Measurements from ENCODE around the gene SAG.

DNA sequence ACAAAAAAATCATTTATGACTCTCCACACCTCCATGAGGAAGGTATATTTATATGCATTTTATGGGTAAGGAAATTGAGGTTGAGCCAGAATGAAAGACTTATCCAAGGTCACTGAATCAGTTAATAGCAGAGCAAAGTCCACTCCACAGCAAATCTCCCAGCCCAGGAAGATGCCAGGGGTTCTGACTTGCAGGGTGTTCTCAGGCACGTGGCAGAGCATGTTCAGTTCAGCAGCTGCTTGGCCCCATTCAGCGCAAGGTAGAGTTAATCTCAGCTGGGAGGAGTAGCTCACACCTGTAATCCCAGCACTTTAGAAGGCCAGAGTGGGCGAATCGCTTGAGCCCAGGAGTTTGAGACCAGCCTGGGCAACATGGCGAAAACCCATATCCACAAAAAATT lies 28.9 kb downstream of the SAG start:
- TF ChIP-seq EP300 (IDR thresholded peaks at IDR 0.05; ENCODE audit: low read depth) = no peak
- TF ChIP-seq, protein P1, sequence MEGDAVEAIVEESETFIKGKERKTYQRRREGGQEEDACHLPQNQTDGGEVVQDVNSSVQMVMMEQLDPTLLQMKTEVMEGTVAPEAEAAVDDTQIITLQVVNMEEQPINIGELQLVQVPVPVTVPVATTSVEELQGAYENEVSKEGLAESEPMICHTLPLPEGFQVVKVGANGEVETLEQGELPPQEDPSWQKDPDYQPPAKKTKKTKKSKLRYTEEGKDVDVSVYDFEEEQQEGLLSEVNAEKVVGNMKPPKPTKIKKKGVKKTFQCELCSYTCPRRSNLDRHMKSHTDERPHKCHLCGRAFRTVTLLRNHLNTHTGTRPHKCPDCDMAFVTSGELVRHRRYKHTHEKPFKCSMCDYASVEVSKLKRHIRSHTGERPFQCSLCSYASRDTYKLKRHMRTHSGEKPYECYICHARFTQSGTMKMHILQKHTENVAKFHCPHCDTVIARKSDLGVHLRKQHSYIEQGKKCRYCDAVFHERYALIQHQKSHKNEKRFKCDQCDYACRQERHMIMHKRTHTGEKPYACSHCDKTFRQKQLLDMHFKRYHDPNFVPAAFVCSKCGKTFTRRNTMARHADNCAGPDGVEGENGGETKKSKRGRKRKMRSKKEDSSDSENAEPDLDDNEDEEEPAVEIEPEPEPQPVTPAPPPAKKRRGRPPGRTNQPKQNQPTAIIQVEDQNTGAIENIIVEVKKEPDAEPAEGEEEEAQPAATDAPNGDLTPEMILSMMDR (IDR thresholded peaks at IDR 0.05) = no peak
- no peak for TF ChIP-seq POLR2A (IDR thresholded peaks at IDR 0.05)
- peak in 2 of 3 donors; percentile 15 to 54 for TF ChIP-seq POLR2AphosphoS5 (IDR thresholded peaks at IDR 0.05)

Measured in transverse colon (tissue), 4 donors.